HepG2 (cell line): ENCODE results near the gene KIAA0930.

Source experiments
- CTCF ChIP-seq: sonication (generic); formaldehyde crosslinking; IDR thresholded peaks from 2 replicates; pipeline ENCODE4 v1.5.0; 2020; ENCODE audit warnings: mild to moderate bottlenecking, missing genetic modification reagents, moderate library complexity
- ELF3 ChIP-seq: IDR thresholded peaks from 2 replicates; pipeline ENCODE4 v1.6.1; 2016; ENCODE audit warnings: missing genetic modification reagents, missing compliant biosample characterization
- EP300 ChIP-seq, 3 experiments: sonication (generic) in 1 of 3; formaldehyde crosslinking in 1 of 3; IDR thresholded peaks; 2 replicates each; pipeline versions ENCODE4 v1.5.1 to v1.6.1; 2011 to 2020; ENCODE audit warnings: low read depth in 2 of 3, low read length in 2 of 3, borderline replicate concordance in 1 of 3, improper control_type of control experiment in 1 of 3, mild to moderate bottlenecking in 1 of 3, missing genetic modification reagents in 1 of 3, moderate library complexity in 1 of 3
- MBNL3 ChIP-seq: fragments of 250-450 bp; sonication (Bioruptor Pico); conservative IDR thresholded peaks from 2 replicates; pipeline ENCODE4 v1.8.0; 2022; ENCODE audit warnings: mild to moderate bottlenecking, inconsistent platforms
- NFYB ChIP-seq: sonication (generic); formaldehyde crosslinking; IDR thresholded peaks from 2 replicates; pipeline ENCODE4 v1.4.0; 2020; ENCODE audit warnings: missing genetic modification reagents
- NKX3-1 ChIP-seq: sonication (generic); formaldehyde crosslinking; IDR thresholded peaks from 2 replicates; pipeline ENCODE4 v1.5.0; 2020; ENCODE audit warnings: missing genetic modification reagents
- POLR2A ChIP-seq, 2 experiments: IDR thresholded peaks; 2 replicates each; pipeline ENCODE4 v1.6.1; 2011; ENCODE audit warnings: low read depth in 2 of 2, low read length in 2 of 2, mild to moderate bottlenecking in 1 of 2, moderate library complexity in 1 of 2; ENCODE audit not compliant: insufficient read depth in 1 of 2
- POLR2G ChIP-seq: fragments of 200-400 bp; formaldehyde crosslinking; IDR thresholded peaks from 2 replicates; pipeline ENCODE4 v1.6.1; 2018; ENCODE audit warnings: mild to moderate bottlenecking, low read depth, low read length, moderate library complexity
- REPIN1 ChIP-seq: sonication (generic); formaldehyde crosslinking; IDR thresholded peaks from 2 replicates; pipeline ENCODE4 v1.8.0; 2022; ENCODE audit warnings: missing genetic modification reagents, low read depth, mild to moderate bottlenecking, borderline replicate concordance
- TBP ChIP-seq: sonication (generic); formaldehyde crosslinking; IDR thresholded peaks from 2 replicates; pipeline ENCODE4 v1.5.0; 2020; ENCODE audit warnings: missing genetic modification reagents
- UBTF ChIP-seq: sonication (generic); formaldehyde crosslinking; IDR thresholded peaks from 2 replicates; pipeline ENCODE4 v1.4.0; 2020; ENCODE audit warnings: mild to moderate bottlenecking, missing genetic modification reagents
- YY1 ChIP-seq: IDR thresholded peaks from 2 replicates; pipeline ENCODE4 v1.6.1; 2011; ENCODE audit warnings: low read length, low read depth, moderate library complexity, mild to moderate bottlenecking; ENCODE audit not compliant: insufficient read depth, insufficient replicate concordance
- ZNF777 ChIP-seq: sonication (generic); formaldehyde crosslinking; IDR thresholded peaks from 2 replicates; pipeline ENCODE4 v1.4.0; 2020; ENCODE audit warnings: missing genetic modification reagents

- TF ChIP-seq NFYB (no peak), REPIN1 (CRISPR knock-in tag) (no peak), CTCF (no peak), YY1 (no peak), EP300 (IDR thresholded peaks at IDR 0.05; ENCODE audit: low read depth in 2 of 2, low read length in 2 of 2) (no peak), EP300 (CRISPR knock-in tag; IDR thresholded peaks at IDR 0.05; ENCODE audit: borderline replicate concordance) (no peak), ELF3 (no peak), NKX3-1 (CRISPR knock-in tag) (no peak), ZNF777 (CRISPR knock-in tag) (no peak), MBNL3 (CRISPR knock-in tag) (no peak), POLR2A (IDR thresholded peaks at IDR 0.05; ENCODE audit: insufficient read depth in 1 of 2, low read depth in 2 of 2, low read length in 2 of 2) (no peak), UBTF (CRISPR knock-in tag) (no peak), POLR2G (no peak), TBP (CRISPR knock-in tag) (no peak)
Observed at GRCh38 chr22:45194686-45195085, 46.0 kb downstream of the KIAA0930 start.
